Activated T-helper 9 cell treated with anti-CD3 and anti-CD28 coated beads, Interleukin-2, amount 50 U/mL, for 16 hours (primary cell): Measurements from ENCODE around the gene THADA.

Source experiments
- DNase-seq: peaks from one replicate; pipeline ENCODE4 v3.0.0-alpha.2; 2020; ENCODE audit warnings: low read depth

THADA gene

DNA sequence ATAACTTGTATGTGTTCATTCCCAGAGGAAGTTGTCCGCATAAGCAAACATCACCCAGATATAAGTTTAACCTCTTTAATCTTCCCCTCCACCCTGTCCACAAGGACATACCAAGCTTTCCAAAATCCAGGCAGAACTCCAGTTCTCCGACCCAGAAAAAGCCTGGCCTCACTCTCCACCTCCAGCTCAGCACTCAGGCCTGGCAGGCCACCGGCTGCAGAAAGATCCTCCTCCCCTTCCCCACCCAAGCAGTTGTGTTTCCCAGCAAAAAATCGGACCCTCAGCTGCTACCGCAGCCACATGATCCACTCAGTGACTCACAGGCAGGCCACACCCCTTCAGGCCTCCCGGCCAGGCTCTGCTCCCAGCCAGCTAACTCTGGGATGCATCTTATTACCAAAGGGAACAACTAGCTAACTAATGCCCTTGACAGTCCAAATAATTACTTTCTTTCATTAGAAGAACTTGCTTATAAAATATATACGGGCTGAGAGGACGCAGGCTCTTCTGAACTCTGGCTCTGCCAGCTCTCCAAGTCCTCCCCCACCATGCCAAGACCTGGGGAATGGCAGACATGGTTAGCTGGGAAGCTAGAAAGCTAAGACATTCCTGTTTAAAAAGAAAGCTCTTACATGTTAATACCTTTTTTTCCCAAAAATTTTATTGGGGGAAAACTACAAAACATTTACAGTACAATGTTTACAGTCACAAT, 373.9 kb downstream of the THADA start:
- DNase-seq: peak; percentile 39

DNA sequence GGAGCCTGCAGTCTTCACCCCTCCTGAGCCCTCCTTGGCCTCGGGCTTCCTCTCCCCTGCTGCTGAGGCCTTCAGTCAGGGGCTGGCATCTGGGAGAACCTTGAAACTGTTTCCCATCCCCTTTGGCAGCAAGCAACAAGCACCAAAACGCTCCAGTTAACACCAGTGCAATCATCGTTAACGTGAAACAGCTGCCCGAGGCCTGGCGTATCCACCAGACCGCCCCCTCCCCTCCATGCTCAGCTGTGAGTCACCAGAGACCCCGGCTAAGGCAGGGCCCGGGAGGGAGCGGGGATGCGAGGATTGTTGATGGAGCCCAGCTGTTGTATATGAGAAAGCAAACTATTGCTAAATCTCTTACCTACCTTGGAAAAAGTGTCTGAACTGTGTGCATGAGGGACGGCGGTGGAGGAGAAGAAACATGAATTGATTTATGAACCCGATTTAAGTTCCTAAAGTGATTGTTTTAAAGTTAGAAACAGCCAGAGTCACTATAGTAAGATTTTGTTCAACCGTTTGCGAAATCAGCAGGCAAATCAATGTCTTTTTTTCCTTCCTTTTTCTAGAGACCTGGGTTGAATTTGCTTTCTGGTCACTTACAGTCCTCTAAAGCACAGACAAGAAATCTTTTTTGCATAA, 374.6 kb downstream of the THADA start:
- DNase-seq: peak; percentile 15

DNA sequence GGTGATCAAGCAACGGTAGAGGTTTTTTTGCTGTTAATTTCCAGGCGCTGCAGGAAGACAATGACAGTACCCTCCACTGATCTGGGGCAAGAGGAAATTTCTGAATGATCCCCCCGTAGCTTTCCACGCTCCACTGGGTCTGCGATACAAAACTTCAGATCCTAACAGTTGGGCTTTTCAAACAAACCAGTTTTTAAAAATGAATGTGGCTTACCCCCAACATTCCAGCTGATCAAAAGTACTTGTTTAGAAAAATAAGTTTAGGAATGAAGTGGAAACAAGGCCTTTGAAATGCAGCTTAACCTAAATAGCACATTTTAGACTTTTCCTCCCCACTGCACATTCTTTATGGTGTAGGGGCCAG, 375.1 kb downstream of the THADA start:
- DNase-seq: no peak

DNA sequence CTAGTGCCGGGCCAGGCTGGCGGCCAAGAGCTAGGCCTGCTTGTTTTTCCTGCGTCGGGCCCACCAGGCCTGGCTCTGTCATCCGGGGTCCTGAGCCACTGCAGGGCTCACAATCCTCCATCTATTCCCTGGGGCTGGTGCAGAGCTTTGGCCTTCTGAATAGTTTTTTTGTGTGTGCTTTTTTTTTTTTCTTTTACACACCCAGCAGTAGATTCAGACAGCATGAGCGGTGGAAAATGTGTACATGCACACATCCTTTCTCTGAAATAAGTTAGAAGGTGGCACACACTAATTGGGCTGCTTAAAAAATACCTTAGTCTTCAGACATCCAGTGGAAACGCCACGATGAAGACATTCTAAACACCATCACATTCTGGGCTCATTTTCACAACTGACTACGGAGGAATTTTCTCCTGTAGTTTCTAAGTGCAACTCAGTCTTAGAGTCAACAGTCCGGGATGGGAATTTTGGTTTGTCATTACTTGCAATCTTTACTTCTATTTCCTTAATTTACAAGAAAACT, 375.5 kb downstream of the THADA start:
- no peak for DNase-seq

DNA sequence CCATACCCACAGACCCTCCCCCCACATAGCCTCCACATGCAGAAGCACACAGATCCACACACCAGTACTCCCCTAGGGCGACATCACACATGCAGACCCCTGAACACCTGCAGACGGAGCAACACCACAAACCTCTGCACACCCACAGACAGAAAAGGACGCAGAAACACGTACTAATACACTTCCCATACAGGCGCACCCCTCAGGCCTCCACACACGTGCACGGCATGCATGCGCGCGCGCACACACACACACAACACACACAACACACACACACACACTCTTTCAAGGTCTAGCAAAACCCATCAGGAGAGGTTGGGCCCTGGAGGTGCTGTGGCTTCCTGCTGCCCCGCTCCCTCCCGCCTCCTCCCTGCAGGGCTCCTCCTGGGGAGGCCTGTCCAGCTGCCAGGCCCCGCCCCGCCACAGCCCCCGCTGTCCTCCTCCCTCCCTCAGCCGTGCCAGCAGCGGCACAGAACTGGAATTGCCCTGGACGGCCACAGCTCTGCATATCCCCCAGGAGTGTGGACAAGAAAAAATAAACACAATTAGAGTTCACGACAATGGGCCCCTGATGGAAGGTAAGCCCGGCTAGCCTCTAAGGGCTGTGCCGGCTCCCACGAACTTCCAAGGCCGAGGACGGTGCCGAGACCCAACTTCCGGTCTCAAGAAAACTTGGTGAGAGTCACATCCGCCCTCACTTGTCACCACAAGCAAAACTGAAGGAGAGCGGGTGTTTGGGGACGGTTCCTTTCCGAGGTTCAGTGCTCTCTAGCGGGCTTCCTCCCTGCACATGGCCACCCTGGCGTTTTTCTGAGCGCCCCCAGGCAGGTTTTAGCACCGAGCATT, 376.2 kb downstream of the THADA start:
- DNase-seq: peak; percentile 58

DNA sequence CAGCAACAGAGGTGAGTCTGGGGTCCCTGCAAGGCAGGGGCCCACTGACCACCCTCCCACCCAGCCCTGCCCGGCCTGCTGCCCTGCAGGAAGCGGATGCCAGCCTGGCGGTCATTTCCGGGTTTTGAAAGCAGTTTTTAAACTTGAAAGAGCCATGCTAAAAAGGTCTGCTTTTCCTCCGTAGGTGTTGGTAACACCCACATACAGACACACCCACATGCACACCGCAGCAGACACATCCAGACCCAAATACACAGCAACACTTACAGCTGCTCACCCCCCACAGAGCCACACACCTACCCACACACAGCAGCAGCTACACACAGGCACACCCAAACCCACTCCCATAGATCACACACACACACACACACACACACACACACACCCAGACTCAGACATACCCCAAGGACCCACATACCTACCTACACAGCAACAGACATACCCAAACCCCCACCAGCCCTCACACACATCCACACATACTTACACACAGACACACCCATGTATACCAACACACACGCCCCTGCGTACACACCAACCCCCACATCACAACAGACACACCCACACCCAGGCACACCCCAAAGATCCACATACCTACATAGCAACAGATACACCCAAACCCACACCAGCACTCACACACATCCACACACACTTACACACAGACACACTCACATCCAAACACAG, 377.0 kb downstream of the THADA start:
- peak; percentile 45 for DNase-seq

DNA sequence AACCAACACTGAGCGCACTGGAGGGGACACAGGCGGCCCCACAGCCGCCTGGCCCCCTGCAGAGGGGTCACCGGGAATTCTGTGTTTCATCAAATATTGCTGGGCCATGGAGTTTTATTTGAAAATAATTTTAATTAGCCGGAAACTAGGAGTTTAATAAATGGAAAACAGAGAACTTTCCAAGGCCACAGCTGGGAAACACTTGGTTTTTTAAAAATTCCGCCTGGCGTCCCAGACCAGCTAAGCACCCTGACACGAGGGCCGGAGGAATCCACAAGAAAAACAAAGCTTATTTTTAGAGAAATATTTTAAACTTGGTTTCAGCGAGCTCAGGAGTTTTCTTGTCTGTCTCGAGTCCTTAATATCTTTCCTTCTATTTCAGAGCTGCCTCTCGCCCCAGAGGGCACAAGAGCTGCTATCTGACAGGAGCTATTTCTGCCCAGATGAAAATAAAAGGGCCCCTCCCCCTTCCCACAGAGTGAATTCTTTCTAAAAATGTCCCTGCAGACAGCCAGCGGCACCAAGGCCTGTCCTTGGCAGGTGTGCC, 377.6 kb downstream of the THADA start:
- no peak for DNase-seq

DNA sequence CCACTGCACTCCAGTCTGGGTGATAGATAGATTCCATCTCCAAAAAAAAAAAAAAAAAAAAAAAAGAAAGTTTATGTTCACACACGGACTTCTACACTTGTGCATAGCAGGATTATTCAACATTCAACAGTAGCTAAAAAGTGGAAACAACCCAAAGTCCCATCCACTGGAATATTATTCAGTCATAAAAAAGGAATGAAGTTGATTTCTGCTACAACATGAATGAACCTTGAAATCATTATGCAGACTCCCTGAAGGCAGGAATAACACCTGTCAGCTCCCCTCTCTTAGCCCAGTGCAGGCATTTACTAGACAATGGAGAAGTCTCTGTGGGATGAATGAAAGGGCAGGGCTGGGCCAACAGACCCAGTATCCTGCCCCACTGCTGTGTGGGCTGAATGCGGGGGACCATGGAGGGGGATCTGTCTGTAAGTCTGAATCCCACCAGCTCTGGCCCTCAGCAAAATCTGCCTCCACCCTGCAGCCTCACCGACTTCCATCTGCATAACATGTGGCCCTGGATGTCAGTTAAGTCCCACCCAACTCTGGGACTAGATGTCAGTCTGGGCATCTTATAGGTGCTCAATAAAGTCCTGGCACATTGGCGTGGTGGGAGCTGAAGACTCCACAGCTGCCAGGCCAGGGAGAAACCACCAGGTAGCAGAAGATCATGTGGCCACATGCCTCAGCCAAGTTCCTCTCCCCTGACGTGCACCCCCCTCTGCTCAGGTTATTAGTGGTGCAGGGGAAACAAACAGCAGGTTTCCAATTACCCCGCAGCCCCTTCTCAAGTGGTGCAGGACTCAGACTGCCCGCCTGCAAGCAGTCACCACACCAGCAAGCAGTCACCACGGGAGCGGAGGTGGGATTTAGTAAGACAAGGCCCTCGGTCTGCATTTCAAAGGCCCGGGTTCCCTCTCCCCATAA, 378.3 kb downstream of the THADA start:
- DNase-seq: no peak

DNA sequence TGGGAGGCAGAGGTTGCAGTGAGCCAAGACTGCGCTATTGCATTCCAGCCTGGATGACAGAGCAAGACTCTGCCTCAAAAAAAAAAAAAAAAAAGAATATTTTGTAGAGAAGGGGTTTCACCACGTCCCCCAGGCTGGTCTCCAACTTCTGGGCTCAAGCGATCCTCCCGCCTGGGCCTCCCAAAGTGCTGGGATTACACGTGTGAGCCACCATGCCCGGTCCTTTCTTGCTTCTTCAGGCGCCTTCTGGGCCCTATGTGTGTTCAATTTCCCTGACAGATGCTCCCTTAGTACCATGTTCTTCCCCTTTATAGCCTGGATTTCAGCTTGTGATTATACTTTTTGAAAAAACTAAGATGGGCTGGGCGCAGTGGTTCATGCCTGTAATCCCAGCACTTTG, 379.2 kb downstream of the THADA start:
- no peak for DNase-seq

DNA sequence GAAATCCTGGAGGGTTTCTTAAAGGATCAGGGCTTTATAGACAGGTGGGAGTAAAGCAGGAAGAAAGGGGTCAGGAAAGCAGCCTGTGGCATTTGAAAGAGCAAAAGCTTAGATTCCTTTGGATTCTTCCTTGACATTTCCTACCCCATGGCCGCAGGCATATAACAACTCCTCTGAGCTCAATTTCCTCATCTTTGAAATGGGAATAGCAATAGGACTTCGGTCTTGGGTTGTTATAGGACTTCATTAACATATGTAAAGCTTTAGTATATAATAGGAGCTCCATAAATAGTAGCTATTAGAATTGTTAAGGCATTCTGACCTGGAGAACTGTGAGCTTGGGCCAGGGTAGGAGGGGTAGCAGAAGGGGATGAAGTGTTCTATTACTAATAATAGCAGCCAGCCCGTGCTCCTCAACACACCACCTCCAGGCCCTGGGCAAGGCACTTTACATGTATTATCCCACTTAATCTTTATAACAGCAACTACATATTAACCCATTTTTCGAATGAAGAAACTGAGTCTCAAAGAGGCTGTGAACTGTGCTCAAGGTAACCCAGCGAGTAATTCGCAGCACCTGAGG, 380.1 kb downstream of the THADA start:
- DNase-seq: no peak

DNA sequence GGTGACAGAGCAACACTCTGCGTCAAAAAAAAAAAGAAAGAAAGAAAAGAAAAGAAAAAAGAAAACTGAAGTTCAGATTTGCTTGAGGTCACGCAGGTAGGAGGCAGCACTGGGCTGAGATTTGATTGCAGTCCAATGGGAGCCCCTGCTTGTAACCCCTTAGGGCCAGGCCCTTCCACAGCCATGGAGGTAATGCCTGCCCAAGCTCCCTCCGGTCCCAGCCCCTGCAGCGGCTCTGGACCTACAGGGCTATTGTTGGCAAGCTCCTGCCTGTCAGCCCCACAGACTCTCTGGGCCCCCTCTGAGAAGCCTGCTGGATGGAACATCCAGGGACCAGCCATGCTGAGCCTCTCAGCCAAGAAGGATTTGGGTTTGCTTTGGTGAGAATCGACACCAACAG, 381.6 kb downstream of the THADA start:
- no peak for DNase-seq

DNA sequence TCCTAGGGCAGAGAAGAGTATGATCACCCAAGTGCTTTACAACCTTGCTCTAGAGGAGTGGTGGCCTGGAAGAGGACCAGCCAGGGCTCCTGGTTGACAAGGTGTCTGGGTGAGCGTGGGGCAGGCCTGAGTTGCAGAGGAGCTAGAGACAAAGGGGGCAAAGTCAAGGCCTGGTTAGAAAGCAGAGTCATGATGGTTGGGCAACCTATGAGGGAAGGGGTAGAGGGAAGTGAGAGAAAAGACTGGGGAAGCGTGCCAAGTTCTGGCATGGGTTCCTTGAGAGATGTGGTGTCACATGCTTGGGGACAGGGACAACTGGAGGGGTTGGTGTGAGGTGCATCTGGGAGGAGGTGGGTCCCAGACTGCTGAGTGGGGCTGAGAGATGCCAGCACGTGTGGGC, 382.9 kb downstream of the THADA start:
- no peak for DNase-seq

DNA sequence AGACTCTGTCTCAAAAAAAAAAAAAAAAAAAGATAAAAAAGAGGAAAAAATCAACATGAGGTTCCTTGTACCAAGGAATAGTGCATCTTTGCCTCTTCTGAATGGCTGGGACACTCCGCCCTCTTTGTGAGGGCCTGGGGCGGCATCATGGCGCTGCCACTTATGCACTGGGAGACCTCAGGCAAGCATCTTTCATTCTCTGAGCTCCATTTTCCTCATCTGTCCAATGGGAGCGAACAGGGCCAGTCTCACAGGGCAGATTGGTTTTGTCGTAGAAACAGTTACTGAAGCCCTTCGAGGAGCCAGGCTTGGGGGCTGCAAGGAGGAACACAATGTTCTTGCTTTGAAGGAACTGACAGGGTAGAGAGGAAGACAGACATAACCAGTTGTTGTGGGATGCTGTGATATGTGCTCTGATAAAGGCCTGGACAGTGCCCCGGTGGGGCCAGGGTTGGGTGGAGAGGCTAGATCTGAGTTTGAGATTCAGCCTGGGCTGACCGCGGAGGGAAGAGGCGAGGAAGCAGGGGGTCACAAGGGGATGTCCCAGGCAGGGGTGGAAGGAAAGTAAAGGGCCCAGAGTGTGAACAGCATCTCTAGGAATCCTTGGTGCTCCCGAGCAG, 383.5 kb downstream of the THADA start:
- DNase-seq: no peak

DNA sequence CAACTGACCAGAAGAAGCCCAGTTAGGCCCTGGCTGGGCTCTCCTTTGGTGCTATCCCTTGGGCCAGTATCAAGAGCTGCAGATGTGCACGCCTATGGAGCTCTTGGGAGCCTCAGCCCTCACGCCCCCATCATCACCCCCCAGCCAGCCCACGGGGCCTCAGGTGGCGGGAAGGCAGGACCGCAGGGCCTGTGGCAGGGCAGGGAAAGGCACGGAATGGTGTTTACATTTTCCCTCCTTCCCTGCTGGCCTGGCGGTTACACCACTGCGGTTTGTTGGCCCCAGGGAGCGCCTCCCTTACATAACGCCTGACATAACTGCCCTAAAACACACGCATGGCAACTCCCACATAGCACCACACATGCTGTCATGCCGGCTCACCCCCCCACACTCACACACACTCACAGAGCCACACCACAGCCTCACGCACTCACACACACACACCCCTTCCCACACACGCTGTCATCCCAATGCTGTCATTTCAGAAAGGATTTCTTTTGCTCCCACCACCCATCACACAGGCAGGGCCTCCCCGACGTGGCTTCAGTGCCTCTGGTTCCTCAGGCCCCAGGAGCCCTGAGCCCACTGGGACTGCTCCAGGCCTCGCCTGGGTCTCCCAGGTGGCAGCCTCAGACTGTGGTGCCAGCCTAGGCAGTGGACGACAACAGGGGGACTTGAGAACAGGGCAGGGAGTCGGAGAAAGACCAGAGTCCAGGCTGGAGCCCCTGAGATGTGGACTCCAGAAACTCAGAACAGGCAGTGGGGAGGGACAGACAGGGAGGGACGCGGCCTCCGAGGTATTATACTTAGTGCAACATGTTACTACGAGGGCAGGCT, 385.2 kb downstream of the THADA start:
- DNase-seq: no peak

DNA sequence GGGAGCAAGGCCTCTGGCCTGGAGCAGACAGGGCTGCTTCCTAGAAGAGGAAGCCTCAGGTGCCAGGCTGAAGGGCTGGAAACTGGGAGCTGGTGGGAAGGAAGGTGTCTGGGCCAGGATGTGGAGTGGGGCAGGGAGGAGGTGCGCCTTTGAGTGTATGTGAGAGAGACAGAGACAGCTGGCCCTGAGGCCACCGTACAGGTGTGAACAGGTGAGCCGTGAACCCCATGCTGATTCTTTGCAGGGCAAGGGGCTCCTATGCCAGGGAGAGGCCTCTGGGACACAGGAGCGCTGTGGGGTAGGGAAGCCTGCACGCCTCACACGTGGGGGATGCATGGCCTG, 385.7 kb downstream of the THADA start:
- no peak for DNase-seq

DNA sequence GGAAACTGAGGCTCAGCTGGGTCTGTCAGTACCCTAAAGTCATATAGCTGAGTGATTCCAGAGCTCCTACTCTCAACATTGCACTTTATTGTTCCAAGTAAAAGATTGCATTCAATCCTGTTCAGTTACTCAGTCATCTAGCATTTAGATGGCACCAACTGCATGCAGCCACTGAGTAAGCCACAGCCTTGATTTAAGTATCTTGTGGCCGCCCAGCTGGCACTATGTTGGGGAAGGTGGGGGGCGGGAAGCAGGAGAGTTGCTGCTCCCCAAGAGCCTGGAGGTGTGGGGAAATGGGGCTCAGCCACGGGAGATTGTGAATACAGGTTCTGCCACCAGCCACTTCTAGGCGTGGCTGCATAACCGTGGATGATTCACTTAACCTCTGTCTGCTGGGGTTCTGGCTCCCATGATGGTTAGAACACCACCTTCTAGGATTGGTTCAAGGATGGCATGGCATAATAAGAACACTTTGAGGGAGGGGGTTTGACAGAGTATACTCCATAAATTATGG, 386.6 kb downstream of the THADA start:
- DNase-seq: no peak

DNA sequence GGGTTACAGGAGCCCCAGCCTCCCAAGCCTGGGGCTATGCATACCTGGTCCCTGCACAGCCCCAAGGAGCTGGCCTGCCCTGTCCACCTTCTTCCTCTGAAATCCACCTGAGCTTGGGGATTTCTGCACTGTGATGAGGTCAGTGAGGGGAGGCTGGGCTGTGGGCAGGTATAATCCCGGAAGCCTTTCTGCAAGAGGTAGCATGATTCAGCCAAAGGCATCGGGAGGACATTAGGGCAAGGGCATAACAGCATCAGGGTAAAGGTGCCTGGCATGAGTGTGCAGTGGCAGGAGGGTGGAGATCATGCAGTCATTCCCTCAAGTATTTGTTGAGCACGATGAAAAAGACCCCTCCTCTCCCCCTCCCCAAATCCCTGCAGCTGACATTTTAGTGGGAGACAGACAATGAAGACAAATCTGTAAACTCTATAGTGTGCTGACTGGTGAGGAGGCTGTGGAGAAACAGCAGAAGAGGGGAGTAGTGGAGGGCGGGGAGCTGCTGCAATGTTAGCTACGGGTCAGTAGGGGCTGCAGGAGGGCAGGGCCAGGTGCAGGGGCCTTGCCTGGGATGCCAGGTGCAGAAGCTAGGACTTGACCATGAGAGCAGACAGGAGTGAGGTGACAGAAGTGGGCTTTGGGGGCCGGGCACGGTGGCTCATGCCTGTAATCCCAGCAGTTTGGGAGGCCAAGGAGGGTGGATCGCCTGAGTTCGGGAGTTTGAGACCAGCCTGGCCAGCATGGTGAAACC, 388.1 kb downstream of the THADA start:
- no peak for DNase-seq

DNA sequence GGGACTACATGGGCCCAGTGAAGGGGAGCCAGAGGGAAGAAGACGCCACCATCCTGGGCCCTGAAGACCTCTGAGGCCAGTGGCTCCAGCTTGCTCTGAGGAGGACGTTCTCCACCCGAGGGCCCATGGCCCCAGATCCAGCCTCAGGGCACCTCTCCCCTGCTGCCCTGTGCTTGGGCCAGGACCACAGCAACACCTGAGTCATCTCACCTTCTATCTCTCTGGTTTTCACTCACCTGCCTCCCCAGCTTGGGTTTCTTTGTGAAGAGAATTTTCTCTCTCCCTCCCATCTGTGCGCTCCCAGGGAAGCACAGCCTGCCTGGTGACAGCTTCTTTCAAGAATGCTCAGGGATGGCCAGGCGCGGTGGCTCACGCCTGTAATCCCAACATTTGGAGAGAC, 389.2 kb downstream of the THADA start:
- DNase-seq: no peak
